T47D (cell line): ENCODE measurements around the gene FBXL20.

Experiments
- DNase-seq, 2 experiments: peaks; one replicate each; pipeline versions ENCODE4 v3.0.0 to v3.0.0-alpha.2; 2011 to 2012; ENCODE audit warnings: low read depth in 1 of 2, low spot score in 1 of 2
- JUND ChIP-seq: IDR thresholded peaks from 2 replicates; pipeline ENCODE4 v1.6.1; 2012; ENCODE audit warnings: low read depth
- in situ Hi-C: cut with HindIII; loops from 2 replicates; pipeline ENCODE4 v1.10.0; 2016; ENCODE audit warnings: low sequenced_read_pairs, low pct_unique_long_range_greater_than_20kb

The FBXL20 gene

DNA sequence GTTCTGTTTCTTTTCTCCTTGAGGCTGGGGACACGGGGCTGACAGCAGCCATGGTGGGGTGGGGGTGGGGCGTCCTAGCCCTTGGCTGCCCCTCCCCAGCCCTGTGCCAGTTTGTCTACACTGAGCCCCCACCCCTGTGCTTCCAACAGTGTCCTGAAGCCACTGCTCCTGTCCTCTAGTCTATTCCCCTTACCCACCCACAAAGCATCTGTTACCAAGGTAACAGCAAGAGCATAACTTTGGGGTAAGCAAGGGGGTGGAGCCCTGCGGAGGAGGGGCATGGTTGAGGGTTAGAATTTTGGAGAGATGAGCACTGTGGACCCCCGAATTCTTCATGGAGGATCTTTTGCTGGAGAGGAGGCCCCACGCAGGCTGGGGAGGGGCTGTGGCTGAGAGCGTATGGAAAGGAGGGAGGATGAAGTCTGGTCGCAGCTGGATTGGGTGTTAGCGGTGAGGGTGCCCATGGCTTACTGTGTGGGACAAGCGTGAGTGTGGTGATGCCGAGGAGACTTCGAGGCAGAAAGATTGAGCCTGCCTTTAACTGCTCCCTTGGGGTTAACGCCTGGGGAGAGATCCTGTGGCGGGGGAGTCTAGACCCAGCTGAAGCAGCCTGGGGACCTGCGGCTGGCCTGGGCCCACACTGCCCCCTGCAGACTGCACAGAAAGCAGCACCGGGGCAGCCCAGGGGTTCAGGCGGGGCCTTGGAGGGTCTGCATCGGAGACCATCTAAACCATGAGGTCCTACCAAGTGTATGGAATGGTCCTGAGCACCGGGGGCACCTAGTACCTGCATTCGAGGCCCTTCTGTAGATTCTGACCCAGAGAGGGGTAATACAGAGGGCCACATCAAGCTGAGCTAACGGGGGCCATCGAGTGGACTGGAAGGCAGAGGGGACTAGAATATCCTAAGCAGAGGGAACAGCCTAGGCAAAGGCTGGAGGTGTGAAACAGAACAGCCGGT is 169.6 kb downstream of the FBXL20 start:
- DNase-seq: no peak
- no peak for TF ChIP-seq JUND
- in situ Hi-C loops: no loop called here

DNA sequence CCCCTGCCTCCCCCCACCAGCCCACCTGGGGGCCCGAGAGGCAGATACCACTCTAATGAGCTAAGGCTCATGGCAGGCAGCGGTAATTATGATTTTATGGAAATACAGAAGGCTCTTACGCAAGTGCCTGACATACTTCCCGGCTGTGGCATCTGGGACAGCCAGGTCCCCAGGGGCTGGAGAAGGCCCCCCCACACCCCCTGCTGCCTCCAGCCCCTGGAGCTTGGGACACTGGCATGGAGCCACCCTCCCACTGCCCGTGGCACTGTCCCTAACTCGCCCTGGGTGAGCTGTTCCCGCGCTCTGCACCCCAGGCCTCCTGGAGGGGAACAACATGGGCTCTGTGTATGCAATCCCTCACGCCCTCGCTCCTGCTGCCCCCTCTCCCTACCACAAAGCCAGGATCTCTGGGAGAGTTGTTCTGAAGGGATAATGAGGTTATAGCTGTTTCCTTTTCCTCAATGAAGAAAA is 170.3 kb downstream of the FBXL20 start:
- in situ Hi-C loops: no loop called here
- no peak for TF ChIP-seq JUND
- DNase-seq: no peak

DNA sequence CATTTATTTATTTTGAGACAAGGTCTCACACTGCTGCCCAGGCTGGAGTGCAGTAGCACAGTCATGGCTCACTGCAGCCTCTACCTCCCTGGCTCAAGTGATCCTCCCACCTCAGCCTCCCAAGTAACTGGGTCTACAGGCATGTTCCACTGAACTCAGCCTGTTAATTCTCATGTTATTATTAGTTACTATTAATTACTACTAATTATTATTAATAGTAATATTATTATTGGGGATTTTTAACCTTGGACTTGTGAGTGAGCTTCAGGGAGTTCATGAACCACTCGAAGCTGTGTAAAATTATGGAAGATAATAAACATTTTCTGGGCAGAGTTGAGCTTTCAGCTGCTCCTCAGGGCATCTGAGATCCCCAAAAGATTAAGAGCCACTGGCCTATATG is 171.1 kb downstream of the FBXL20 start:
- no peak for TF ChIP-seq JUND
- in situ Hi-C loops: no loop called here
- DNase-seq: no peak

DNA sequence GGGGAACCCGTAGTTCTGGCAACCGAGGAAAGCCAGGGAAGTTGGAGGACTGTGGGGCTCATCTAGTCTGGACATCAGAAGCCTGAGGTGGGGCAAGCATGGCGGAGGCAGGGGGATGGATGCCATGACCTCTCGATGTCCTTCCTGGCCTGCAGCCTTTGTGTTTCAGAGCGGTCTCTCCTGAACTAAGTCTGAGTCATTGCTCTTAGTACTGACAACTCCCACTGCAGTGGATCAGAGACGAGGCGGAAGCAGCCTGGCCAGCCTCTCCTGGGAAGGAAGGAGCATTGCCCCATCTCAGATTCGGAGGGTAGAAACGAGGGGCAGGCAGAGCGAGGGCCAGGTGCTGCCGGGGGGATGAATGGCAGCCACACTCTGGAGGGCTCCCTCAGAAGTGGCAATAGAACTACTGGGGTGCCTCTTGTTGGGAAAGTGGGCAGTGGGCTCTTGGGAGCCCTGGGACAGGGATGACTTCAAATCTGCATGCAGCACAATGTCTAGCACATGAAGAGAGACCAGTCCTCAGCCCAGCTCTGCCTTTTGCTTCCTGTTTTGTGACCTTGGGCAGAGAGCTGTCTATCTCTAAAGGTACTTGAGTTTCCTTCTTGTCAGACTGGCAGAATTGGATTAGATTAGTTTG is 172.0 kb downstream of the FBXL20 start:
- in situ Hi-C loops: no loop called here
- DNase-seq: no peak
- TF ChIP-seq JUND: no peak

DNA sequence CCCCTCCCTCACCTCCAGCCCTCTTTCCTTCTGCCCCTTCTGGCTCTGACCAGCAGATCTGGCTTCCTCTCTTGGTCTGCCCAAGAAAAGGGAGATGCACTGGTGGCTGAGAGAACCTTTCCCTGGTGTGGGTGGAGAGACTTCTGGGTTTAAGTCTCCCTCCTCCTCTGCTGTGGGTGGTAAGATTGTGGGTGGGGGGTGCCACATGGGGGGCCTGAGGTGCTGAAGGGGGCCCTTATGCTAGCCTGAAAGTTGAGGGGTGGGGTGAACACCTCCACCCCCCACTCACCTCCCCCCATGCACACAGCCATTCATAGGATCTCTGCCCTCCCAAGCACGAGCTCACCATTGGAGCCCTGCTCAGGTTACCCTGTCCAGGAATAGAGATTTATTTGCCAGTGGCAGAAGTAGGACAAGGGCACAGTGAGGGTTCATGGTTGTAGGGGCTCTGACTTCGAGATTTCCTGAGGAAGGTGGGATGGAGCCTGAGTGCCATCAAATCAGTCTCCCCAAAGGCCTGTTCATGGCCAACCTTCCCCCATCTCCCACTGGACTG is 174.0 kb downstream of the FBXL20 start:
- TF ChIP-seq JUND: no peak
- in situ Hi-C loops: no loop called here
- no peak for DNase-seq

DNA sequence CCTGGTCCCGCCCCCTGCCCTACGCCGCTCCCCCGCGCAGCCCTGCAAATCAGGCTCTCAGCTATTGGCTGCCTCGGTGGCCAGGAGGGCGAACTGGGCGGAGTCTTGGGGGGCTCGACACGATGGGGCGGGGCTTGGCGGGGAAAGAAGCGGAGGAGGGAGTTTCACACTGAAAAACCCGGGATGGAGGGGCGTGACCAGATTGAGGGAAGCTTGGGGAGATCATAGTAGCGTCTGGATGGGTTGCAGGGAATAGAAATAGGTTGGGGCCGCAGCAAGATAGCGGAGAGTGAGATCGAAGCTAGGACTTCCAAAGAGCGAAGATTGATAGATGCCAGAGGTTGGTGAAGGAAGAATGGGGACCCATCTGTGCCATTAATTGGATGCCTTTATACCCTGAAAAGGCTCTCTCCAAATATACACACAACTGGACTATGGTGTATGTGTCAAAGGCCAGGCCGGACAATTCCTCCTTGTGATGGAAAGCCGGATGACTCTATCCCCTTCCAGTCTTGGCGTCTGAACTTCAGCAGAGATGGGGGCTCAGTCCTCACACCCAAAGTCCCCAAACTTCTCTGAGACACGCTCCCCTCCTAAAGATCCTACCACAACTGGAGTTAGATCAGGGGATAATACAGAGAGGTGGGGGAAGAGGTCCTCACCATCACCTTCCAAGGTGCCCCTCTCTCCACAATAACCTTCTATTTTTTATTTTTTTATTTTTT is 175.3 kb downstream of the FBXL20 start:
- TF ChIP-seq JUND: no peak
- in situ Hi-C loops: no loop called here
- no peak for DNase-seq

DNA sequence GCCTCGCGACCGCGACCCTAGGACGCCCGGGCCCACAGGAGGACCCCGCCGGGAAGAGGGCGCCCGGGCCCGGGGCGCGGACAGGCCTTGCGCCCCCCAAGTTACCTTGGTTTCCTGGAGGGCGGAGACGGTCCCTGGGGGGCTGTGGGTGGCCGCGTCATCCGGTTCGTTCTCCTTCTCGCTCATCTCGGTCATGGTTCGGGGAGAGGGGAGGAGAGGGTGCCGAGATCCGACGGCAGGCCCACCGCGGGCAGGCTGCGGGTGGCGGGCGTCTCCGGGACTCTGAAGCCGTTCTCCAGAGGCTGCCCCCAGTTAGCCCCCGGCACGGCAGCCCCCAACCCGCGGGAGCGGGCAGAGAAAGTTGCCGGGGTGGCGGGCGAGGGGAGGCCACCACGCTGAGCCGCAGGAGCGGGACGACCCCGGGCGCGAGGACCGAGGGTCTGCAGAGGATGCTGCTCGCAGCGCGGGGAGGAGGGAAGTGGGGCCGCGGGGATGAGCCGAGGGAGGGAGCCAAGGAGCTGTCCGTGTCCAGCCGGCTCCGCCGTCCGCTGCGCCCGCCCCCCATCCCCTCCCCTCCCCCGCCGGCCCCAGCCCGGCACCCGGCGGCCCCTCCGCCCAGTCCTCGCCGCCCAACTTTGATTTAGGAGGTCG is 176.0 kb downstream of the FBXL20 start, which contains the start of gene STAC2:
TSS of gene STAC2 (minus strand) at position 638 of the 651 bp plus-strand sequence. CDS start at position 195, 443 bp downstream.
- TF ChIP-seq JUND: no peak
- no peak for DNase-seq
- in situ Hi-C loops: no loop called here

DNA sequence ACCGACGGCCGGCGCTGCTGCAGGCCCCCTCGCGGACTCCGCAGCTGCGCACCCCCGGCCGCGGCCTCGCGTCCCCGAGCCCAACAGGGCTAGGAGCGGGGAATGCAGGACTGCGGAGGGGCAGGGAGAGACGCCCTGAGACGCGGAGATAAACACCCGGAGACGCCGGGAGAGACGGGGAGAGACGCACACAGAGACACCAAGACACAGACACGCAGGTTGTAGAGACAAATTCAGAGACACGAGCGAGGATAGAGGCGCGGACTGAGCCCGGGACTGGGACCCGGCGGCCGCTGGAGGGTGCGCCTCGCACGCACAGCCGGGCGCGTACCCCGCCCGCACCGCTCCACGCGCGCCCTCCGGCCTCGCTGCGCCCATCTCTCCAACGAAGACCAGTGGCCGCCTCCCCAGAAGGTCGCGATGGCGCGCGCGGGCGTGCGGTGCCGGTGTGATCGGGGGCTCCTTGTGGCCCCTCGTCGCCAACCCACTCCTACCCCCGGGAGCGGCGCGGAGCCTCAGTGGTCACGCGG is 176.6 kb downstream of the FBXL20 start:
- in situ Hi-C loops: no loop called here
- TF ChIP-seq JUND: no peak

DNA sequence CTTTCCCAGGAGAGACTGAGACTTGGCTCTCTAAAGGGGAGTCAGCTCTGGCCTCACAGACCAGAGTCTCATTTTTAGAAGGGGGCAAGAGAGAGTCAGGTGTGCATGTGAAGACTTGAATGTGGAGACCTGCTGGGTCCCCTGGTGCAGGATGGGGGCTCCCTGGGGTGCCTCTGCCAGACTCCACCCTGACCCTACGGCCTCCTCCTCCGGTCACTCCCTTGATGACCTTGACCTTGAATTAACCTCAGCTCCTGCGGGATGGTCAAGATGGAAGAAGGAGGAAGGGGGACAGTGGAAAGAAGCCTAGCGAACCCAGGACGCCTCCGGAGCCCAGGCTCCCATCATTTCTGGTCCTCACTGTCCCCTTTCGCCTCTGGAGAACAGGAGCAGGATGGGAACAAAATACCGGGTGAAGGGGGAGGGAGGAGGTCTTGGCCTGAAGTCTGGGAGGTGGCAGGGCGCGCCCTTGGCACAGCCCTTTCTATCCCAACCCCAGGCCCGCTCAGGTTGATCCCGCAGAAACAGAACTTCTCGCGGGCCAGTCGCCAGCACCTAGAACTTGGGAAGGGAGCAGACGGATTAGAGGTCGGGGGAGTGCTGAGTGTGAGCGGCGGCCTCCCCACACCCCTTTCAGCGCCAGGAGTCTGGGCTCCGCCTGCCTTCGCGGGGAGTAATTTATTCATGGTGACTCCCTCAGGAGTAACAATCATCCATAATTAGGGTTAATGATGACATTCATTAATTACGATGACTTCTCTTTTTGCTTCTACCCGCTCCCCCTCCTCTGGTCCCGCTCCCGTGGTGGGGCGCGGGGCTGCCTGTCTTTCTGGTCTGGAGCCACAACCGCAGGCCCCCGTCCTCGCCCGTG is 177.3 kb downstream of the FBXL20 start:
- in situ Hi-C loops: no loop called here
- no peak for DNase-seq
- no peak for TF ChIP-seq JUND

More for the DNA sequence above, 176.6 kb downstream of the FBXL20 start:
- no peak for DNase-seq

DNA sequence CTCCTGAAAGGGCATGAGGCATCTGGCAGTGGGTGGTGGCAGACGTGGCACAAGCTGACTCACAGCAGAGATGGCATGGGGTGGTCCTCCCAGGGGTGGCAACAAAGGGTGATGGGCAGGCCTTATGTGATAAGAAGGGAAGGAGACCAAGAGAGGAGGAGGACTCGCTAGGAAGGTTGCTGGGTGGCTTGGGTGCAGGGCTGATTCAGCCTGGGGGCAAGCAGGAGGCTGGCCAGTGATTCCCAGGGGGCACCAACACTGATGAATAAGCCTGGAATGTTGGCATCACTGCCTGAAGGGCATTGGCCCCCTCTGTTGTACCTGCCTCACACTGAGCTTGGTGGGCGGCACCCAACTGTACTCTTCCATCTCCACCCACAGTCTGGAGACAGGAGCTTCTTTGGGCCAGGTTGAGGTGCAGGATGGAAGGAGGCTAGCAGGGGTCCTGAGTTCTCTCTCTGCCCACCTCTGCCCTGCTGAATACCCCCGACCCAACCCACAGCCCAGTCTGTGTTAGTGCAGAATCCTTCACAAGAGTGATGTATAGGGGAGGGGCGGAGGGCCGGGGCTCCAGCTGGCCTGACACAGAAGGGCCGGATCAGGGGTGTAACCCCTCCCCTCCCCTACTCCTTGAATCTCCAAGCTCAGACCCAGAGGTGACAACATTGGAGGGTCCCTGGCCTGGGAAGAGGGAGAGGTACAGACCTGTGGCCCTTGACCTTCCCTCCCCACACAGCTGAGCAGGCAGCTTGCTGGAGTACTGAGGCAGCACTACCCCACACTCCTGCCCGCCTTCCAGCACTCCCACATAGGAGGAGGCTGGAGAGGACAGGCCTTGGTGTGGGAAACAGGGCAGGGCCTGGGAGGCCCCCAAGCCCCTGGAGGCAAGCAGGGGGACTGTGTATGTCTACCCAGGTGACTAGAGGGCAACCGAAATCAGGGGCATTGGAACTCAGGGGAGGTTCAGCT is 178.3 kb downstream of the FBXL20 start:
- DNase-seq: no peak
- TF ChIP-seq JUND: no peak
- in situ Hi-C loops: no loop called here
